H9 (cell line): ENCODE data around the gene ZNF638. TPM values are rescaled to one million over a fixed set of nuclear protein-coding genes. Genes with fewer than 3 reads are reported as not detected.

Experiments
- DNase-seq: peaks from one replicate; pipeline ENCODE4 v3.0.0-alpha.2; 2017
- H2AFZ ChIP-seq: one replicate; pipeline ENCODE4 v1.6.1; 2013; ENCODE audit warnings: mild to moderate bottlenecking, low read length, control low read depth, moderate library complexity
- H2AK5ac ChIP-seq: 2 replicates; pipeline ENCODE4 v1.6.1; 2013; ENCODE audit warnings: low read length, control low read depth, mixed read lengths; ENCODE audit not compliant: insufficient read length
- H2BK120ac ChIP-seq: one replicate; pipeline ENCODE4 v1.6.1; 2013; ENCODE audit warnings: low read depth, mild to moderate bottlenecking, low read length, control low read depth, inconsistent platforms; ENCODE audit not compliant: poor library complexity, severe bottlenecking
- H2BK12ac ChIP-seq: 2 replicates; pipeline ENCODE4 v1.6.1; 2013; ENCODE audit warnings: low read length, control low read depth, mixed read lengths, low read depth; ENCODE audit not compliant: insufficient read length
- H2BK15ac ChIP-seq: 2 replicates; pipeline ENCODE4 v1.6.1; 2013; ENCODE audit warnings: low read depth, low read length, control low read depth
- H2BK20ac ChIP-seq: one replicate; pipeline ENCODE4 v1.6.1; 2013; ENCODE audit warnings: low read depth, mild to moderate bottlenecking, low read length, control low read depth, inconsistent platforms; ENCODE audit not compliant: poor library complexity, severe bottlenecking
- H2BK5ac ChIP-seq: 2 replicates; pipeline ENCODE4 v1.6.1; 2013; ENCODE audit warnings: low read length, control low read depth, mixed read lengths; ENCODE audit not compliant: insufficient read length
- H3K14ac ChIP-seq: 2 replicates; pipeline ENCODE4 v1.6.1; 2013; ENCODE audit warnings: low read length, control low read depth; ENCODE audit not compliant: insufficient read depth
- H3K18ac ChIP-seq: 2 replicates; pipeline ENCODE4 v1.6.1; 2013; ENCODE audit warnings: low read depth, mild to moderate bottlenecking, mixed read lengths, low read length, control low read depth; ENCODE audit not compliant: insufficient read length
- H3K23ac ChIP-seq: 2 replicates; pipeline ENCODE4 v1.6.1; 2013; ENCODE audit warnings: low read length, control low read depth, mixed read lengths, low read depth; ENCODE audit not compliant: insufficient read length
- H3K23me2 ChIP-seq: 2 replicates; pipeline ENCODE4 v1.6.1; 2013; ENCODE audit warnings: low read depth, mild to moderate bottlenecking, mixed read lengths, low read length, control low read depth; ENCODE audit not compliant: insufficient read length, poor library complexity, severe bottlenecking
- H3K27ac ChIP-seq: 2 replicates; pipeline ENCODE4 v1.5.1; 2013; ENCODE audit warnings: low read length, control low read depth, mixed read lengths, low read depth; ENCODE audit not compliant: insufficient read length
- H3K27me3 ChIP-seq: 2 replicates; pipeline ENCODE4 v1.6.1; 2013; ENCODE audit warnings: low read length, control low read depth, inconsistent platforms; ENCODE audit not compliant: insufficient read depth
- H3K4ac ChIP-seq: 2 replicates; pipeline ENCODE4 v1.6.1; 2013; ENCODE audit warnings: low read depth, mild to moderate bottlenecking, control low read depth, inconsistent platforms, low read length, moderate library complexity
- H3K4me1 ChIP-seq: 2 replicates; pipeline ENCODE4 v1.6.1; 2013; ENCODE audit warnings: low read length, control low read depth, inconsistent platforms; ENCODE audit not compliant: insufficient read depth
- H3K4me2 ChIP-seq: 2 replicates; pipeline ENCODE4 v1.6.1; 2013; ENCODE audit warnings: low read length, control low read depth, mixed read lengths; ENCODE audit not compliant: insufficient read length, insufficient read depth
- H3K56ac ChIP-seq: 2 replicates; pipeline ENCODE4 v1.6.1; 2013; ENCODE audit warnings: low read depth, mild to moderate bottlenecking, mixed read lengths, low read length, control low read depth; ENCODE audit not compliant: insufficient read length
- H3K79me1 ChIP-seq: 2 replicates; pipeline ENCODE4 v1.6.1; 2013; ENCODE audit warnings: low read depth, mild to moderate bottlenecking, moderate library complexity, low read length, control low read depth, inconsistent platforms; ENCODE audit not compliant: insufficient read depth, poor library complexity, severe bottlenecking
- H3K79me2 ChIP-seq: 2 replicates; pipeline ENCODE4 v1.6.1; 2013; ENCODE audit warnings: low read length, control low read depth, inconsistent platforms; ENCODE audit not compliant: insufficient read depth
- H3K9ac ChIP-seq: 2 replicates; pipeline ENCODE4 v1.6.1; 2013; ENCODE audit warnings: low read length, control low read depth, mixed read lengths; ENCODE audit not compliant: insufficient read length; ENCODE audit errors: extremely low read depth
- H3K9me3 ChIP-seq: one replicate; pipeline ENCODE4 v1.6.1; 2013; ENCODE audit warnings: low read depth, low read length, inconsistent platforms; ENCODE audit not compliant: control insufficient read depth
- H3T11ph ChIP-seq: one replicate; pipeline ENCODE4 v1.6.1; 2013; ENCODE audit warnings: mild to moderate bottlenecking, low read length, control low read depth, inconsistent platforms
- H4K20me1 ChIP-seq: one replicate; pipeline ENCODE4 v1.6.1; 2013; ENCODE audit not compliant: control insufficient read depth, insufficient read length, insufficient read depth
- H4K5ac ChIP-seq: 2 replicates; pipeline ENCODE4 v1.6.1; 2013; ENCODE audit warnings: low read depth, mild to moderate bottlenecking, mixed read lengths, low read length, control low read depth; ENCODE audit not compliant: insufficient read length
- H4K8ac ChIP-seq: replicated peaks from 2 replicates; pipeline ENCODE4 v1.6.1; 2013; ENCODE audit warnings: low read length, control low read depth, mixed read lengths, low read depth; ENCODE audit not compliant: insufficient read length
- H4K91ac ChIP-seq: 2 replicates; pipeline ENCODE4 v1.6.1; 2013; ENCODE audit warnings: low read depth, mild to moderate bottlenecking, moderate library complexity, mixed read lengths, low read length, control low read depth; ENCODE audit not compliant: insufficient read length
- H3K27ac Mint-ChIP-seq, 3 experiments: 2 replicates in 2 of 3; 3 replicates in 1 of 3; pipeline ENCODE4 v1.8.0; 2020 to 2021; ENCODE audit warnings: mixed read lengths in 3 of 3, mild to moderate bottlenecking in 1 of 3, moderate library complexity in 1 of 3
- H3K27me3 Mint-ChIP-seq: 2 replicates; pipeline ENCODE4 v1.8.0; 2021; ENCODE audit warnings: low read depth, mild to moderate bottlenecking, moderate library complexity, mixed read lengths
- H3K36me3 Mint-ChIP-seq, 3 experiments: 2 replicates in 2 of 3; 3 replicates in 1 of 3; pipeline ENCODE4 v1.8.0; 2020 to 2021; ENCODE audit warnings: low read depth in 3 of 3, mixed read lengths in 3 of 3; ENCODE audit not compliant: insufficient read depth in 1 of 3
- H3K4me1 Mint-ChIP-seq, 2 experiments: 2 replicates each; pipeline ENCODE4 v1.8.0; 2020; ENCODE audit warnings: mixed read lengths in 2 of 2
- H3K4me3 Mint-ChIP-seq, 2 experiments: 2 replicates in 1 of 2; 3 replicates in 1 of 2; pipeline ENCODE4 v1.8.0; 2020 to 2021; ENCODE audit warnings: mild to moderate bottlenecking in 2 of 2, mixed read lengths in 2 of 2, moderate library complexity in 1 of 2
- H3K9me3 Mint-ChIP-seq, 2 experiments: 2 replicates in 1 of 2; 3 replicates in 1 of 2; pipeline ENCODE4 v1.8.0; 2020; ENCODE audit warnings: mild to moderate bottlenecking in 2 of 2, mixed read lengths in 2 of 2, moderate library complexity in 1 of 2
- CTCF ChIP-seq: fragments of 200-600 bp; sonication (generic); conservative IDR thresholded peaks from 3 replicates; pipeline ENCODE4 v1.8.0; 2021; ENCODE audit warnings: antibody characterized with exemption, mild to moderate bottlenecking
- WGBS: extraction: QIAGEN DNeasy Blood & Tissue Kit; methylation state at CpG from one replicate; pipeline ENCODE4 v1.1.7; 2013; ENCODE audit warnings: missing lambda C conversion rate, low lambda C conversion rate, mixed read lengths; ENCODE audit not compliant: insufficient read length; ENCODE audit errors: extremely low coverage; 5-methylcytosine and 5-hydroxymethylcytosine counted together
- total RNA-seq: library from RNA; stranded (reverse); gene quantifications from 2 replicates; pipeline ENCODE4 v1.2.1, GENCODE V29; 2021

ZNF638 gene
- total RNA-seq, 1 experiment from 2014 or later = 146 TPM

GRCh38 chr2:71323386-71323785 is 8.2 kb upstream of the ZNF638 start:
- no peak overlapping the region for H2BK15ac ChIP-seq
- H4K91ac ChIP-seq = no peak overlapping the region
- no peaks in the 10 kb centered on the region for H4K20me1 ChIP-seq
- H3K4me2 ChIP-seq = no peak overlapping the region
- H3K27ac Mint-ChIP-seq = no peak overlapping the region; a peak in 1 of 7 replicates
- peaks cover 15 to 30% (median 18%) of the 10 kb centered on the region in 3 experiments for H3K36me3 Mint-ChIP-seq
- no peak overlapping the region for H3K23ac ChIP-seq
- H2BK20ac ChIP-seq = no peak overlapping the region
- no peaks in the 10 kb centered on the region; the same call in 1 of the 2 replicates for H3K4me1 ChIP-seq
- H3K9ac ChIP-seq = no peak overlapping the region
- no peak overlapping the region for H2AK5ac ChIP-seq
- H4K5ac ChIP-seq = no peak overlapping the region
- H2BK12ac ChIP-seq = no peak overlapping the region
- H4K8ac ChIP-seq = no peak overlapping the region
- H3K9me3 Mint-ChIP-seq = peaks cover 34 to 39% of the 10 kb centered on the region in 2 experiments
- no peaks in the 10 kb centered on the region for H3K27me3 ChIP-seq
- no peak overlapping the region for H3K4me3 Mint-ChIP-seq
- no peaks in the 10 kb centered on the region for H3K79me1 ChIP-seq
- no peak overlapping the region for H2BK120ac ChIP-seq
- no peak overlapping the region for H3K27ac ChIP-seq
- peaks cover 0 to 4% of the 10 kb centered on the region in 2 experiments; a peak in 1 of 4 replicates for H3K4me1 Mint-ChIP-seq
- no CpG with 5 or more reads among the region's 6 CpGs for WGBS
- H3K27me3 Mint-ChIP-seq = peaks cover 4% of the 10 kb centered on the region
- no peak overlapping the region for H2BK5ac ChIP-seq
- no peak overlapping the region for H3K14ac ChIP-seq
- no peak for DNase-seq
- no peak overlapping the region for H3K4ac ChIP-seq
- no peak for TF ChIP-seq CTCF
- H3K9me3 ChIP-seq = no peaks in the 10 kb centered on the region
- no peak overlapping the region for H3T11ph ChIP-seq
- no peaks in the 10 kb centered on the region for H3K23me2 ChIP-seq
- no peak overlapping the region for H3K18ac ChIP-seq
- H3K56ac ChIP-seq = no peak overlapping the region
- H2AFZ ChIP-seq = no peak overlapping the region
- H3K79me2 ChIP-seq = peaks cover 2% of the 10 kb centered on the region; the same call in 1 of the 2 replicates
